ENCODE measurements around the gene ATXN1. TPM values are rescaled to one million over a fixed set of nuclear protein-coding genes. Genes with fewer than 3 reads are reported as not detected.

Gene ATXN1
- total RNA-seq, 2 donors from 2014 or later: 56.4 to 103 TPM

- DNase-seq (ENCODE audit: low spot score) (no peak), ATAC-seq (no peak)
- H3K27ac Mint-ChIP-seq: peak overlapping the region in 1 of 2 donors; percentile 47
- H3K9me3 Mint-ChIP-seq: no peaks in the 10 kb centered on the region
- H3K27me3 Mint-ChIP-seq: no peaks in the 10 kb centered on the region
- H3K4me1 Mint-ChIP-seq (ENCODE audit: low read depth in 2 of 2): peaks cover 6 to 30% of the 10 kb centered on the region in 2 donors
- no peak overlapping the region for H3K4me3 Mint-ChIP-seq
- H3K36me3 Mint-ChIP-seq: peaks cover 6% of the 10 kb centered on the region
Measured at GRCh38 chr6:16429669-16430068, 331.6 kb downstream of the ATXN1 start.

DNA sequence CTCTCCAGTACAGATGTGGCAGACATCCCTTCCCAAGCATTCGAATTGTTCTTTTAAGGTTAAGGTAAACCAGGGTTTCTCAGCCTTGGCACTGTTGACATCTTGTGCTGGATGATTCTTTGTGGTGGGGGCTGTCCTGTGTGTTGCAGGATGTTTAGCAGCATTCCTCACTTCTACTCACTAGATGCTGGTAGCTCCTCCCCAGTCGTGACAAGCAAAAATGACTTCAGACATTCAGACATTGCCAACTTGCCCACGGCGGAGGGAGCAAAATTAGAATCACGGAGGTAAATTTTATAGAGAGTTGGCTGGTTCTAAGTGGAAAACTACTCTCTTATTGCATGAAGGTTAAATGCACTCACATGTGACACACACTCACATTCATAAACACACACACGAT is 334.1 kb downstream of the ATXN1 start:
- DNase-seq (ENCODE audit: low spot score) (no peak), ATAC-seq (no peak)
- Mint-ChIP-seq H3K27ac (no peak overlapping the region), H3K4me1 (ENCODE audit: low read depth in 2 of 2) (peaks cover 19 to 31% of the 10 kb centered on the region in 2 donors), H3K27me3 (no peaks in the 10 kb centered on the region), H3K4me3 (no peak overlapping the region), H3K36me3 (peaks cover 6% of the 10 kb centered on the region), H3K9me3 (no peaks in the 10 kb centered on the region)

GRCh38 chr6:16425881-16426615 is 335.2 kb downstream of the ATXN1 start:
- Mint-ChIP-seq H3K9me3 (no peaks in the 10 kb centered on the region), H3K4me3 (no peak overlapping the region), H3K27me3 (no peaks in the 10 kb centered on the region), H3K36me3 (peaks cover 6% of the 10 kb centered on the region), H3K27ac (peak overlapping the region; percentile 50 to 76), H3K4me1 (ENCODE audit: low read depth in 2 of 2) (peaks cover 29 to 35% of the 10 kb centered on the region in 2 donors)
- DNase-seq (ENCODE audit: low spot score) (no peak), ATAC-seq (no peak)

- peaks cover 49 to 51% of the 10 kb centered on the region in 2 donors for H3K4me1 Mint-ChIP-seq (ENCODE audit: low read depth in 2 of 2)
- H3K9me3 Mint-ChIP-seq: no peaks in the 10 kb centered on the region
- DNase-seq (ENCODE audit: low spot score): no peak
- H3K36me3 Mint-ChIP-seq: no peaks in the 10 kb centered on the region
- peak overlapping the region; percentile 84 for H3K4me3 Mint-ChIP-seq
- H3K27me3 Mint-ChIP-seq: no peaks in the 10 kb centered on the region
- peak overlapping the region; percentile 97 to 99 for H3K27ac Mint-ChIP-seq
- no peak for ATAC-seq
Measured at GRCh38 chr6:16421462-16421960, 339.7 kb downstream of the ATXN1 start.

DNA sequence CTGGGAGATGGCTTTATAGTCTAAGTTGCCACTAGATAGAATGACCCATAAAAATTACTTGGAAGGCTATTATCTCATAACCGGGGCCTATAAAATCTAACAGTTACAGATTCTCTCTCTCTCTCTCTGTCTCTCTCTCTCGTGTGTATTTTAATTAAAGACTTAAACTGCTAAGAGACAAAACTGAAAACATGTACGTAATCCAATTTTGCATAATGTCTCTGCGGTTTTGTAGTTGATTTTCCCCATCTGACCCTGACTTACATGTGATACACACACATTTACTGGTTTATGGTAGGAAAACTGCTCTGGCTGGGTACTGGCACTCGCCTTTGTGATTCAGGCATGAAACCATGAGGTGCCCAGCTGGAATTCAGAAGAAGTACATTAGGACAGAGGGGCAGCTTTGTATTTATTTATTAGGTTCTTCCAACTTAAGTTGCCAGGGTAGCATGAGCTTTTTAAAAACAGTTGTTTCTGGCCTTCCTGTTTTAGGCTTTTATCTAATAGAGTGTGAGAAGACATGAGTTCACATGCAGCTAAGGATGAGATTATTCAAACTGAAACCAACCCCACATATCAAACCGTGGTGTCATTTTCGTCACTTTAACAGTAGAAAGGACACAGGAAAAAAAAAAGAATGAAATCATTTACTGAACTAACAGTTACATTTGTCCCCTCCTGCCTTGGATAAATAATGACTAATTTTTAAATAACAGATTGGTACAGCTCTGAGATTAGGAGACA is 340.4 kb downstream of the ATXN1 start:
- H3K9me3 Mint-ChIP-seq: no peaks in the 10 kb centered on the region
- DNase-seq (ENCODE audit: low spot score) (no peak), ATAC-seq (peak; percentile 84 to 87)
- no peaks in the 10 kb centered on the region for H3K36me3 Mint-ChIP-seq
- H3K4me3 Mint-ChIP-seq: peak overlapping the region; percentile 84
- H3K4me1 Mint-ChIP-seq (ENCODE audit: low read depth in 2 of 2): peaks cover 49 to 50% of the 10 kb centered on the region in 2 donors
- peak overlapping the region; percentile 97 to 99 for H3K27ac Mint-ChIP-seq
- H3K27me3 Mint-ChIP-seq: no peaks in the 10 kb centered on the region

GRCh38 chr6:16420337-16420714 is 340.9 kb downstream of the ATXN1 start:
- DNase-seq (ENCODE audit: low spot score): no peak
- Mint-ChIP-seq H3K4me1 (ENCODE audit: low read depth in 2 of 2) (peaks cover 49% of the 10 kb centered on the region in 2 donors), H3K27ac (peak overlapping the region; percentile 97 to 99), H3K9me3 (no peaks in the 10 kb centered on the region), H3K4me3 (peak overlapping the region; percentile 84), H3K36me3 (no peaks in the 10 kb centered on the region), H3K27me3 (no peaks in the 10 kb centered on the region)
- peak; percentile 2 to 36 for ATAC-seq

GRCh38 chr6:16419636-16420336 is 341.5 kb downstream of the ATXN1 start:
- H3K36me3 Mint-ChIP-seq: no peaks in the 10 kb centered on the region
- no peak for DNase-seq (ENCODE audit: low spot score)
- peak overlapping the region; percentile 84 for H3K4me3 Mint-ChIP-seq
- no peaks in the 10 kb centered on the region for H3K9me3 Mint-ChIP-seq
- H3K27ac Mint-ChIP-seq: peak overlapping the region; percentile 97 to 99
- peaks cover 49% of the 10 kb centered on the region in 2 donors for H3K4me1 Mint-ChIP-seq (ENCODE audit: low read depth in 2 of 2)
- peak in 1 of 2 donors; percentile 62 for ATAC-seq
- no peaks in the 10 kb centered on the region for H3K27me3 Mint-ChIP-seq

- ATAC-seq (no peak), DNase-seq (ENCODE audit: low spot score) (no peak)
- H3K27me3 Mint-ChIP-seq: no peaks in the 10 kb centered on the region
- H3K36me3 Mint-ChIP-seq: no peaks in the 10 kb centered on the region
- no peak overlapping the region for H3K27ac Mint-ChIP-seq
- H3K4me3 Mint-ChIP-seq: no peak overlapping the region
- H3K9me3 Mint-ChIP-seq: no peaks in the 10 kb centered on the region
- H3K4me1 Mint-ChIP-seq (ENCODE audit: low read depth in 2 of 2): peaks cover 53 to 59% of the 10 kb centered on the region in 2 donors
Measured at GRCh38 chr6:16418151-16418550, 343.1 kb downstream of the ATXN1 start.

GRCh38 chr6:16415677-16416076 is 345.6 kb downstream of the ATXN1 start:
- Mint-ChIP-seq H3K4me1 (ENCODE audit: low read depth in 2 of 2) (peaks cover 29 to 35% of the 10 kb centered on the region in 2 donors), H3K27ac (no peak overlapping the region), H3K9me3 (no peaks in the 10 kb centered on the region), H3K4me3 (no peak overlapping the region), H3K27me3 (no peaks in the 10 kb centered on the region), H3K36me3 (no peaks in the 10 kb centered on the region)
- no peak for ATAC-seq
- DNase-seq (ENCODE audit: low spot score): no peak

GRCh38 chr6:16414205-16414604 is 347.1 kb downstream of the ATXN1 start:
- Mint-ChIP-seq H3K4me1 (ENCODE audit: low read depth in 2 of 2) (peaks cover 24 to 27% of the 10 kb centered on the region in 2 donors), H3K4me3 (peak overlapping the region; percentile 72)

GRCh38 chr6:16413399-16413798 is 347.9 kb downstream of the ATXN1 start:
- Mint-ChIP-seq H3K4me3 (peak overlapping the region; percentile 72), H3K4me1 (ENCODE audit: low read depth in 2 of 2) (peaks cover 21% of the 10 kb centered on the region in 2 donors), H3K27ac (peak overlapping the region; percentile 75 to 82), H3K9me3 (no peaks in the 10 kb centered on the region), H3K27me3 (no peaks in the 10 kb centered on the region), H3K36me3 (no peaks in the 10 kb centered on the region)
- ATAC-seq (peak in 1 of 2 donors; percentile 78), DNase-seq (ENCODE audit: low spot score) (no peak)

More at GRCh38 chr6:16414205-16414604, 347.1 kb downstream of the ATXN1 start:
- Mint-ChIP-seq H3K27ac (peak overlapping the region; percentile 75 to 82), H3K36me3 (no peaks in the 10 kb centered on the region), H3K9me3 (no peaks in the 10 kb centered on the region), H3K27me3 (no peaks in the 10 kb centered on the region)
- ATAC-seq: no peak
- no peak for DNase-seq (ENCODE audit: low spot score)

- Mint-ChIP-seq H3K27me3 (no peaks in the 10 kb centered on the region), H3K4me3 (peak overlapping the region; percentile 72), H3K4me1 (ENCODE audit: low read depth in 2 of 2) (peaks cover 21% of the 10 kb centered on the region in 2 donors), H3K36me3 (no peaks in the 10 kb centered on the region), H3K27ac (peak overlapping the region; percentile 75 to 82), H3K9me3 (no peaks in the 10 kb centered on the region)
- no peak for ATAC-seq
- no peak for DNase-seq (ENCODE audit: low spot score)
Measured at GRCh38 chr6:16412982-16413381, 348.3 kb downstream of the ATXN1 start.

DNA sequence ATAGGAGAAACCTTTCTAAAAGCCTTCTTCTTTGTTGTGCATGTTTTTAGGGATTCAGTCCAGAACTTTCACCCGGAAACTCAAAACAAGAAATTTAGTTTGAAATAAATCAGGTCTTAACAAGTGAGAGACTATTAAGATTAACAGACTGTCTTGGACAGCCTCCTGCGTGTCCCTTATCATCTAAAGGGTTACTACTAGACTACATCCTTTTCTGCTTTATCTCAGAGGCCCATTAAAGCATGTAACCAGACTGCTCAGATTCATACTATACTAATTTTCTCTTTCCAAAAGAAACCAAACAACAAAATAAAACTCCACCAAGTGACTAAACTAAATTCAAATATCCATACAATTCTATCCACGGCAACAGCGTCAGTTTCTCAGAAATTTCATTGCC is 349.1 kb downstream of the ATXN1 start:
- H3K27me3 Mint-ChIP-seq: no peaks in the 10 kb centered on the region
- ATAC-seq (no peak), DNase-seq (ENCODE audit: low spot score) (no peak)
- H3K4me1 Mint-ChIP-seq (ENCODE audit: low read depth in 2 of 2): peaks cover 21% of the 10 kb centered on the region in 2 donors
- no peak overlapping the region for H3K4me3 Mint-ChIP-seq
- no peaks in the 10 kb centered on the region for H3K9me3 Mint-ChIP-seq
- peak overlapping the region in 1 of 2 donors; percentile 21 for H3K27ac Mint-ChIP-seq
- no peaks in the 10 kb centered on the region for H3K36me3 Mint-ChIP-seq

Measured in natural killer cell treated with Interleukin-12 subunit alpha and Interleukin-12 subunit beta and Interleukin-15 and Interleukin-18, amount 100 ng/mL, for 72 hours (primary cell).